RPMI8226 (cell line): Measurements from ENCODE around the gene MAP3K7CL.

Source experiments
- DNase-seq: peaks from one replicate; pipeline ENCODE4 v3.0.0-alpha.2; 2015

MAP3K7CL gene

DNA sequence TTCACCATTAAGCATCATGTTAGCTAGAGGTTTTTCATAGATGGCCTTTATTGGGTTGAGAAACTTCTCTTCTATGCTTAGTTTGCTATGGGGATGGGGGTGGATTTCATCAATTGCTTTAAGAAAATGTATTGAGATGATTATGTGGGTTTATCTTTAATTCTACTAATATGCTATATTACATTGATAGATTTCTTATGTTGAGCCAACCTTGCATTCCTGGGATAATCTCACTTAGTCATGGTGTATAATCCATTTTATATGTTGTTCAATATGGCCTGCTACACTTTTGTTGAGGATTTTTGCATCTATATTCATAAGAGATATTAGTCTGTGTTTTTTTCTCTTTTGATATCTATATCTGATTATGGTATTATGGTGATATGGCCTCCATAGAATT, 70.7 kb downstream of the MAP3K7CL start:
- DNase-seq, result no peak

DNA sequence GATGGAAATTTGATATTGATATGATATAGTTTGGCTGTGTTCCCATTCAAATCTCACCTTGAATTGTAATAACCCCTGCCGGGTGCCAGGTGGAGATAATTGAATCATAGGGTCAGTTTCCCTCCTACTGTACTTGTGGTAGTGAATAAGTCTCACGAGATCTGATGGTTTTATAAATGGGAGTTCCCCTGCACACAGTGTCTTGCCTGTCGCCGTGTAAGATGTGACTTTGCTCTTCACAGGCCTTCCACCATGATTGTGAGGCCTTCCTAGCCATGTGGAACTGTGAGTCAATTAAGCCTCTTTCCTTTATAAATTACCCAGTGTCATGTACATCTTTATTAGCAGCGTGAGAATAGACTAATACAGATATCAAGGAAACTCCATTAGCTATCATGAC, 74.6 kb downstream of the MAP3K7CL start:
- DNase-seq, result no peak

DNA sequence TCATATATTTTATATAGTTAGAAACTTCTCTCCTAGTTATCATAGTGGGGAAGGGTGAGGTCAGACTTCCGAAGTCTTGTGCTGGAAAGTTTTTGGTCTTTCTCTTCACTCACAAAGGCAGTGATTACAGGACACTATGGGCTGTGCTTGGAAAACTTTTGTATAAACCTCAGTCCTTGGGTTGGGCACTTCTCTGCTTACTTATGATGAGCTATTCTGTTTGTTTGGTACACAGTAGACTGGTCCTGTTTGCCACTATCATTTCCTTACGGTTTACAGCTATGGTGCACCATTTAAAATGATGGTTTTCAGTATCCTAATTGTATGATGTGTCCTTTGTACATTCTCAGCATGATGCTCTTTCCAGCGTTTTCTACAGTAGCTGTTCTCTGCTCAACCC, 75.5 kb downstream of the MAP3K7CL start:
- no peak for DNase-seq

DNA sequence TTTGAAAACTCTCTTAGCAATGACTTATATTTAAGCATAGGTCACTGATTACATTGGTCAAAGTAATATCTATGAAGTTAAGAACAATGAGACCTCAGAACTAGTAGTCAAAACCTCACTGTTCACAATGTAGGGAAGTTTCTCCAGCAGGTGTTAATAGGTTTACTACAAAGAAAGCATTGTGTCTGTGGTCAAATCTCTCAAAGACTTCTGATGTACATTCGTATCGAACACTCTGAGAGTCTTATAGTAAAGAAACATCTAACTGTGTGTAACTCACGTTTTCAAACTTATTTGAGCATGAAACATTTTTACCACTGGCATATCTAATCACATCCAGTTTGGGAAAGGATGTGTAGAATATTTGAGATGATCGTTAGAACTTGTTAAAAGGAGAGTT, 76.0 kb downstream of the MAP3K7CL start:
- no peak for DNase-seq

DNA sequence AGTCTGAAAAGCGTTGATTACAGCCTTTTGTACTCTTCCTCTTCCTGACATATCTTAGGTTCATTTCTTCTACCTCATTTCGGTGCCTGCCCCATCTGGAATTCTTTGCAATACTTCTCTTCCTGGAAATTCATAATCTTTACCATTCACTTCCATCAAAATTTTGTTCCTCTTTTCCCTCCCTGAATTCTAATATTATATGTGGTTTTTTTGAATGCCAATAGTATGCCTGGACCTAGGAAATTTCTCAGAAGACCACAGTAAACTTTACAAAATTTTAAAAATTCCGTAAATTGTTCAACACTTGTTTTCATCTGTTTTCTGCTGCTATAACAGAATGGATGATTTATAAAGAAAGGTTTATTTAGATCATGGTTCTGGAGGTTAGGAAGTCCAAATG, 76.8 kb downstream of the MAP3K7CL start:
- DNase-seq, result no peak

DNA sequence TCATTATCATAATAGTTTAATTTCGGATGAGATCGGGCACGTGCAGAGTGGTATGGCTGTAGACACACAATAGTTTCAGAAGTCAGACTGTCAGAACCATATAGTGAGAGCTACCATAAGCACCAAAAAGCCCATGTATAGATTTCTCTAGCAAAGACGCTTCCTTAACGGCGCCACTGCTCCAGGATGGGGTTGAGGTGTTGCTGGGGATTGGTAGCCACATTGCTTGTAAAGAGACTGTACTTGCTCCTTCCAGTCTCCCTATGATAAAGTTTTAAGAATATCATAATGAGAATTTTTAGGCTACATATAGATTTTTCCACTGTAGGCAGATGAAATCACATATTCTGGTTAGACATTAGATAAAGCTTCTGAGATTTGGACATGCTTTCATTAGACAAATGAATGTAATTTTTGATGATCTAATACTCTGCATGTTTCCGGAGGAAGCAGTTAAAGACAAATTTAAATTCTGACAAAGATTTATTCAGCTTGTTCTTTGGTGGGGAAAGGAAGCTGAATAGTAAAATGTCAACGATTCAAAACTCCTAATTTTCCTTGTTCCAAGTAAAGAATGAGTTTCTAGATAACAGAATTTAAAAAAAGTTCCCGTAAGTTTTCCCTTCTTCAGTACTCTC, 77.7 kb downstream of the MAP3K7CL start:
- no peak for DNase-seq

DNA sequence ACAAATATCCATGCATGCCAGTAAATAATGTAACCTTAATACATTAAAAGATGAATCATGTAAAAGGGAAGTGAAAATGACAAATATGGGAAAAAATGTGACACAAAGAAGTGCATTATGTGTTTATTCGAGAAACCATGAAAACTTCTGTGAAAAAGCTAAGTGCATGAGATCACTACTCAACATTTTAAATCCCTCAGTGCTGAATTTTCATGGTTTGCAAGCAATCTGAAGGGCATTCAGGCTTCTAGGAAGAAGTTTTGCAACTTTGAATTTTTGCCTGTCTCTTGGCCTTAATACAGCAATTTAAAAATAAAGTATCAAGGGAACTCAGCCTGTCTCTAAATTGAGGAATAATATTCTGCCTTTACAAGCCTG, 78.2 kb downstream of the MAP3K7CL start:
- DNase-seq, result peak; percentile 43

DNA sequence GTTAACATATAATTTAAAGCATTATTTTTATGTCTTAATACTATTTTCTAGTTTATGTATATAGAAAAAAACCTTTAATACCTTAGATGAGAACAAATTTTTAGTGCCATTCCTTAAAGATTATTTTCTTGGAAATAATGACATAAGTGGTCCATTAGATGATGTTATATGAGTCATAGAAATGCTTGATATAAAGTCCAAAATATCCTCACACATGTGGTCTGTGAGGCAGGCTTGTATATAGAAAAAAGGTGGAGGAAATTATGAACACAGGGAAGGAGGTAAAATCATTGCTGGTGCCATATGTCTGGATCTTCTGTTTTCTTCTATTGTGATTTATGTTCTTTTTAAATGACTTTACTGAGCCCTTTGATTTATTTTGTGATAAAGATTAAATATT, 79.3 kb downstream of the MAP3K7CL start:
- no peak for DNase-seq

DNA sequence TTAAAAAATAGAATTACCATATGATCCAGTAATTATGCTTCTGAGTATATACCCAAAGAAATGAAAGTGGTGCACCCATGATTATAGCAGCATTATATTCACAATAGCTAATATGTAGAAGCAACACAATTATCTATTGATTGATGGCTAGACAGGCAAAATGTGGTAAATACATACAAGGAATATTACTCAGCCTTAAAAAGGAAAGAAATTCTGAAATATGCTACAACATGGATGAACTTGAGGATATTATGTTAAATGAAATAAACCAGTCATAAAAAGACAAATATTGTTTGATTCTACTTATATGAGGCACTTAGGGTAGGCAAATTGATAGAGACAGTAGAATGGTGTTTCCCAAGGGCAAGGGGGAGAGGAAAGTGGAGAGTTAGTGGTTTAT, 80.8 kb downstream of the MAP3K7CL start:
- DNase-seq, result no peak

DNA sequence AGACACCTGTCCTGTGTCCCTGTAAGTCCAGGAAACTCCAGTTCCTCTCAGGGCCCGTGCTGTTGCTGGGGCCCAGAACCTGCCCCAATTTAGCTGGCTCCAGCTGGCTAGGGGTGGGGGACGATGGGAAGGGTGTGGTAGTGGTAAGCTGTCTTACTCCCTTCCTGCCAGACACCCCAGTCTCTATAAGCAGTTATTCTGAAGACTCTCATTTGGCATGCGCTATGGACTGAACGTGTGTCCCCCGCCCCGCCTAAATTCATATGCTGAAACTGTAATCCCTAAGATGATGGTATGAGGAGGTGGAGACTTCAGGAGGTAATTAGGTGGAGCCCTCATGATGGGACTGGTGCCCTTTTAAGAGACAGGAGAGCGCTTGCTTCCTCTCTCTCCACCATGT, 82.0 kb downstream of the MAP3K7CL start:
- DNase-seq, result no peak

DNA sequence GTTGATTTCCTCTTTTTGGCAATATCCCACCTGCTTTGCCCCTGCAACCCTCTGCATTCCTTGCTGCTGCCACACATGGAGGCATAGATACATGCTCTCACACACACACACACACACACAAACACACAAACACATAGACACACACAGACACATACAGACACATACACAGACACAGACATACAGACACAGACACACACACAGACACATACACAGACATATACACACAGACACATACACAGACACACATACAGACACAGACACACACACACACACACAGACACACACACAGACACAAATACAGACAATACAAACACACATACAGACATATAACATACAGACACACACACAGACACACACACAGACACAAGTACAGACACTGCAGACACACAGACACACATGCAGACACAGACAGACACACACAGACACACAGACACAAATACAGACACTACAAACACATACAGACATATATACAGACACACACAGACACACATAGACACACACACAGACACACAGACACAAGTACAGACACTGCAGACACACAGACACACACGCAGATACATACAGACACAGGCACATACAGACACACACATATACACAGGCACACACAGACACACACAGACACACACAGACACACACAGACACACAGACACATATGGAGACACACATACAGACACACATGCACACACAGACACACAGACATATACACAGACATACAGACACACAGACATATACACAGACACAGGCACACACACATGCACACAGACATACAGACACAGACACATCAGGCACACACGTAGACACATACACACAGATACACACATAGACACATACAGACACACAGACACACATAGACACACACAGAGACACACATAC, 83.3 kb downstream of the MAP3K7CL start:
- DNase-seq, result no peak

DNA sequence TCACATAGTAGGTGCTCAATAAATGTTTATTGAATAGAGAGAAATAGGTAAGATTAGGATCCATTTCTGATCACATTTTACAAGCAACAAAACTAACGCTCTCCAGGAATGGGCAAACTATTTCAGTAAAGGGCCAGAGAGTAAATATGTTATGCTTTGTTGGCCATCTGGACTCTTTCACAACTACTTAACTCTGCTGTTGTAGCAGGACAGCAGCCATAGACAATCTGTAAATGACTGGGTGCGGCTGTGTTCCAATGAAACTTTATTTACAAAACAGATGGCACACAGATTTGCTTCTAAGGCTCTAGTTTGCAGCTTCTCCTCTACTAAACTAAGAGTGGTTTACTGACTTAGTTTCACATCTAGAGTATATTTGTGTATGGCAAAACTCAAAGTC, 85.3 kb downstream of the MAP3K7CL start:
- DNase-seq, result no peak

DNA sequence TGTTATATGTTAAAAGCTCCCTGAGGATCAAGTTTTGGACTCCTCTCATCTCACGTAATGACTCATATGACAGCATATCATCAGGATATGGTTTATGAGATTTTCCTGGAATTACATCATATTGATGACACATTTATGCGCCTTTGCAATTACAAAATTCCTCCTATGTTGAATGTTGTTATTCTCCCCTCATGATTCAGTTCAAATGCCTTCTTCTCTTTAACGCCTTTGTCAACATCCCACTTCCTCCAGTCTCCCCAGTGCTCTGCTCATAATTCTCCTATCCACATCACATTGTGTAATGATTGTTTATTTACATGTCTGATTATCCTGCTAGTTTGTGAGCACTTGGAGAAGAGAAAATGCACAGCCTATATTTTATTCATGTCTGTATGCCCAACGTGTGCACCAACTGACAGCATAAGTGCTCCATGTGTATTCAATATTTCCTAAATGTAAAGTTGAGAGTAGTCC, 87.4 kb downstream of the MAP3K7CL start:
- DNase-seq, result no peak

DNA sequence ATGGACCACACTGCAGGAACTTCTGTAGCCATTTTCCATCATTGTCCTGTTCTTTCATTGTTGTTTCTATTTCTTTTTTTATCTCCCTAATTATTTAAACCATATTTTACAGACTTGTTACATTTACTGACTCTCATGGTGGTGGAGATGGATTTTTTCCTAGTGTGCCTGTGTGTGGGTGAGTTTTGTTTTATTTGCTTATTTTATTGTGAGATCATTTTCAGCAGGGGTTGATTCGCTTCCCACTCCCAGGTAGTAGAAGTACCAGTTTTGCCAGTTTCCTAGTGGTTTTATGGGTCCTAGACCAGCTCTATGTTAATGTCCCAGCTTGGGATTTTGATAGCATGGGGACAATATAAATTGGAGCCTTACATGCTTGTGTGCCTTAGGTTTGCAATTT, 88.3 kb downstream of the MAP3K7CL start:
- no peak for DNase-seq

DNA sequence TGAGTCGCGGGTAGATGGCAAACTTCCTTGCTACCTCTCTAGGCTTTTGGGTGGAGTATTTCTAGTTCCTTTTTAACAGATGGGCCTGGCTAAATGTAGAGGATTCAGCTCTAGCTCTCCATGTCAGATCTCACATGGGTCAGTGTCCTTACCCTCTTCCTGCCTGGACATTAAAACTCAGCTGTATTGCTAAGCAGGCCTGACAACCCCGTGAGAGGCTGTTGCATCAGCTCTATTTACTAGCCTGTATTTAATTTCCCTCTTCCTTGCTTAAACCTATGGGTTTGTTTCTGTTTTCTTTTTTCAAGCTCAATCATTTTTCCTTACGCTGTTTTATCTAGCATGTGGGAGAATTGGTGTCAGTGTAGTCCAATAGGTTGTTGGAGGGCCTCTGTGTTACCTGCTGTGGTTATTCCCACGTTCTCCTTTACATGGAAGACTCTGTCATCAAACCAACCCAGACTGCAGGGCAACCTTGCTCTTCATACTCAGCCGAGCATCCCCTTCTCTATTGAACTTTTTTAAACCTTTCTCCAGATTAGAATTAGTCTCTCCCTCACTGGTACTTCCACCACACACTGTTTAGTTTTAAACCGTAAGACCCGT, 88.8 kb downstream of the MAP3K7CL start:
- DNase-seq, result no peak

DNA sequence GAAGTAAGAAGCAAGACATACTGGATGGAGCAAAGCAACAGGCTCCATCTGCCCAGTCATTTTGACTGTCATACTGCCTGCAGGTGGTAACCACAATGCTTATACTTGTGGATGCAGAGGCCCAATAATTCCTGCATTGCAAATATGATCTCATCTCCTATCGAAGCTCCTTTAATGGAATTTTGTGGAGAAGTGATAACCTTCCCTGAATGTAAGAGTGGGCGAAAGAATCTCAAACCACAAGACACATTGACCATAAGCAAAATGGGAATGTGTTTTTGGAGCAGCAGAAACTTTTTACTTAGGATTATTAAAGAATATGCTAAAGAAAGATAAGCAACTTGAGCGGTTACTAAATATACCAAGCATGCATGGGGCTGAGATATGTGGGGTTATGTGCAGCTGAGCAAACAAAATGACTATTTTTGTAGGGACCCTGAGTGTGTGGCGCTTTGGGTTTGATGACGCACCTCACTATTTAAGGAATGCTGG, 90.9 kb downstream of the MAP3K7CL start:
- DNase-seq, result no peak

DNA sequence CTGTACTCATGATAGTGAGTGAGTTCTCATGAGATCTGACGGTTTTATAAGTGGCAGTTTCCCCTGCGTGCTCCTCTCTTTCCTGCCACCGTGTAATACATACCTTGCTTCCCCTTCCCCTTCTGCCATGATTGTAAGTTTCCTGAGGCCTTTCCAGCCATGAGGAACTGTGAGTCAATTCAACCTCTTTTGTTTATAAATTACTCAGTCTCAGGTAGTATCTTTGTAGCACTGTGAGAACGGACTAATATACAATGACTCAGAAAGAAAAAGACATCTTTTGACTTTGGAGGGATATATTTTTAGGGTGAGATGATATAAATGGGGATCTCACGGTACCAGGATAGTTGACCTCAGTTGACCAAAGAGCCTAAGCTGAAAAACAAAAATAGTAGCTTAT, 93.6 kb downstream of the MAP3K7CL start:
- DNase-seq, result no peak
